Inflammatory macrophage (primary cell): ENCODE data around the gene DHRSX.
"Not testable (repeated sequence)": the region's sequence is repeated elsewhere in the genome, so short reads cannot be mapped to it uniquely, and the experiment has no call there.

Experiments
- DNase-seq, 2 donors: peaks; one replicate each; pipeline ENCODE4 v3.0.0-alpha.2; 2020 to 2022

DHRSX gene

GRCh38 chrX:2474280-2474962, 26.4 kb downstream of the DHRSX start:
- no peak for DNase-seq

GRCh38 chrX:2473064-2473463, 27.7 kb downstream of the DHRSX start:
- not testable (repeated sequence) for DNase-seq

GRCh38 chrX:2471641-2472040, 29.1 kb downstream of the DHRSX start:
- DNase-seq = no peak

GRCh38 chrX:2471126-2471525, 29.6 kb downstream of the DHRSX start:
- DNase-seq = not testable (repeated sequence)

- not testable (repeated sequence) for DNase-seq
Observed at GRCh38 chrX:2469852-2470251, 30.9 kb downstream of the DHRSX start.

GRCh38 chrX:2469196-2469685, 31.5 kb downstream of the DHRSX start:
- DNase-seq = no peak

GRCh38 chrX:2468261-2469195, 32.2 kb downstream of the DHRSX start:
- no peak for DNase-seq

GRCh38 chrX:2466876-2467656, 33.7 kb downstream of the DHRSX start:
- DNase-seq = no peak

- no peak for DNase-seq
Observed at GRCh38 chrX:2464677-2465166, 36.1 kb downstream of the DHRSX start.

- no peak for DNase-seq
Observed at GRCh38 chrX:2463973-2464676, 36.7 kb downstream of the DHRSX start.

GRCh38 chrX:2463481-2463880, 37.3 kb downstream of the DHRSX start:
- DNase-seq = not testable (repeated sequence)

GRCh38 chrX:2462780-2463179, 38.0 kb downstream of the DHRSX start:
- no peak for DNase-seq

GRCh38 chrX:2462074-2462473, 38.7 kb downstream of the DHRSX start:
- DNase-seq = no peak

- DNase-seq = no peak
Observed at GRCh38 chrX:2461711-2462016, 39.1 kb downstream of the DHRSX start.

- DNase-seq = not testable (repeated sequence)
Observed at GRCh38 chrX:2460821-2461710, 39.7 kb downstream of the DHRSX start.

- not testable (repeated sequence) for DNase-seq
Observed at GRCh38 chrX:2460048-2460447, 40.7 kb downstream of the DHRSX start.

GRCh38 chrX:2458309-2458708, 42.5 kb downstream of the DHRSX start:
- no peak for DNase-seq

GRCh38 chrX:2457289-2458133, 43.3 kb downstream of the DHRSX start:
- no peak for DNase-seq

GRCh38 chrX:2456091-2456490, 44.7 kb downstream of the DHRSX start:
- not testable (repeated sequence) for DNase-seq

GRCh38 chrX:2454620-2455019, 46.2 kb downstream of the DHRSX start:
- not testable (repeated sequence) for DNase-seq
